ENCODE data around the gene STK26. TPM values are rescaled to one million over a fixed set of nuclear protein-coding genes. Genes with fewer than 3 reads are reported as not detected.
"Not testable (repeated sequence)": the region's sequence is repeated elsewhere in the genome, so short reads cannot be mapped to it uniquely, and the experiment has no call there.

Gene STK26
- total RNA-seq, 1 experiment from 2014 or later: 46.1 TPM

DNA sequence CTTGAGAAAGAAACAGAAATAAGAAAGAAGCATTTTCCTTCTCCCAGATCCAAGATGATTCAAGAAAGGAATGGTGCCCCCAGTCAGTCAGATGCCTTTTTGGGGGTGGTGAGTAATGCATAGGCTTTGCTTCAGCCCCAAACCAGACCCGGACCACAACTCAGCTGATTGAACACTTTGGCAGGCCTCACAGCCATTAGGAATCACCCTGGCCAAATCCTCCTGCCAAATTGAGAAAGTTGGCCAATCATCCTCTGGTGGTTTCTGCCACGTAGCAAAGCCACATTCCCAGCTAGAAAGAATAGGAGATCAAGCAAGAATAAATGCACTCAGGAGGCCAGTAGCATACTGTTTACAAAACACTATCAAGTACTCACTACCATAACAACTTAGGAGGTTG is 71.1 kb downstream of the STK26 start:
- DNase-seq (ENCODE audit: low read depth): no peak

DNA sequence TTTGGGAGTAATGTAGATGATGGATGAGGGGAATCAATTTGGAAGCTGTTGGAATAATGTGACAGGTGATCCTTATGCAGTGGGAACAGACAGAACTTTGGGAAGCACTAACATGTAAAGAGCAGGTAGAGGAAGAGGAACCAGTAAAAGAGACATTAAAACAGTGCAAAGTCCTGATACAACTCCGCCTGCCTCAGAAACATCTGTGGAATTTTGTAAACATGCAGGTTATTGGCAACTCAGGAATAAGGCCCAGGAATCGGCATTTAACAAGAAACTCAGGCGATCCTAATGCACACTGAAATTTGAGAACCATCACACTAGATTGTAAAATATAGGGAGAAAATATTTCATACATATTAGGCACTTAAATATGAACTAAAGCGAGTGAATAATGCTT is 75.6 kb downstream of the STK26 start:
- not testable (repeated sequence) for DNase-seq (ENCODE audit: low read depth)

DNA sequence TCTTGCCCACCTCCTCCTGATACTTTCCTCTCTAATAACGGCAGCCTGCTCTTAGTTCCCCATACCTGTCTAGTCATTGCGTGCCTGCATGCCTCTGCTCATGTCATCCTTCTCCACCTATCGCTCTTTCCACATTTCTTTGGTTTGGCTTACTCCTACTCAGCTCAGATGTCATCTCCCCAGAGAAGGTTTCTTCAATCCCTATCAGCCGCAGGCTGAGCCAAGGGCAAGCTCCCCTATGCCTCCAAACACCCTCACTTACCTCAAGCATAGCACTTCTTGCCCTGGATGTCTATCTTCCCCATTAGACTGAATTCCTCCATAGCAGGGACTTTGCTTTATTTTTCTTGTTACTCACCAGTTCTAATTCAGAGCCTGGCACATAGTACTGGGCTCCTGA is 78.1 kb downstream of the STK26 start:
- no peak for DNase-seq (ENCODE audit: low read depth)

DNA sequence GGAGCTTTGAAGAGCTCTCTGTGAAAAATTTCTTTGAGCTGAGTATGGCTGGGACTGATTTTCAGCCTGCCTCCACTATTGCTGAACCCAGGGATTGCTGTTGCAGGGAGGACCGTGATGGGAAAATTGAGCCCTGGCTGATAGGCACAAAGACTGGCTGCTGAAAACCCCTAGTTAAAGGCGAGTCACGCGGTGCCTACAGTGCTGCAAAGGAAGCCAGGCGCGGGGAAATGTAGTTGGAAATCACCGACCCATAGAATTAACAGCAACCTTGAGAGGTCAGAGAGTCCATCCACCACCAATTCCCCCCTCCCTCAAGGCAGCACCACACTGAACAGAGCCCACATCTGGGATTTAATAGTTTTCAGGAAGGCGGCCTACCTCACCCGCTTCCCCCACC is 78.7 kb downstream of the STK26 start:
- DNase-seq (ENCODE audit: low read depth): no peak

DNA sequence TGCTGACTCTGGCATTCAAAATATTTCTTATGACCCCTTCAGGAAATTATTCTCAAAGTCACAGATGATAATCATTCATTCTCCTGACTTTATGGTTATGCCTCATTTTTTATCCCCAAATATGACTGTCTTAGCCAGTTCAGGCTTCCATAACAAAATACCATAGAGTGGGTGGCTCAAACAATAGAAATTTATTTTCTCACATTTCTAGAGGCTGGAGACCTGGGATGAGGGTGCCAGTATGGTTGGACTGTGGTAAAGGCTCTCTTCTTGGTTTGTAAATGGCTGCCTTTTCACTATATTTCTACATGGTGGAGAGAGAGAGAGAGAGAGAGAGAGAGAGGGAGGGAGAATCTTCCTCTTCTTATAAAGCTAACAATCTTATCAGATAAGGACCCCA is 84.2 kb downstream of the STK26 start:
- DNase-seq (ENCODE audit: low read depth): no peak

DNA sequence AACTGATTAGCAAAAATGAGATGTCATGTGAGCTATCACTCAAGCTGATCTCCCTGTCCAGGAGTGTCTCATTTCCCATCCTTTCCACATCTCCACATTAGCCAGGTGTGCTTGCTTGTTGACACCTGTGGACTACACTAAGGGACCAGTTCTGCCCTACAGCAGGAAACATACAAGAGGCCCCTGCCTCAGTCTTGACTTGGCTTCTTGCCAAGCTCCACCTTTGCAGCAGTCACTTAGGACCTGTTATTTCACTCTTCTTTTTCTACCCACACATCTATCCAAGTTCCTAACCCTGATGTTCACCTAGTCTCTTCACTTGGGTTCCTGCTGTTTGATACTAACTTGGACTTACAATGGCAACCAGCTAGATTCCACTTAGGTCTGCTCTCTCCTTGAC is 91.5 kb downstream of the STK26 start:
- DNase-seq (ENCODE audit: low read depth): no peak

DNA sequence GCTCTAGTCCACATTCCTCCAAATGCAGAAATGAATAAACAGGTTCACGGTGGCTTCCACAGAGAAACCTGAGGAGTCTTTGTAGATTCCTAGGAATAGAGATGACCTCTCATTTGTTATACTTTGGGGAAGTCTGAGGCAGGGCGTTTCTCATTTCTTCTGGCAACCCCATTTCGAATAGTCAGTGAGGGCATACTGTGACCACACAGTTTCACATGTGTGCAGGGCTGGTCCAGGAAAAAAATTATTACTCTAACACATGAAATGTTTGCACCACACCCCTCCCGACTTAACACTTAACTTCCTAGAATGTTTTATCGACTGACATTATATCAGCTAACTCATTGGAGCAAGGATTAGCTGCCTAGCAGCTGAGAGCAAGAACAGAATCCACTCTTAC is 92.7 kb downstream of the STK26 start:
- DNase-seq (ENCODE audit: low read depth): no peak

DNA sequence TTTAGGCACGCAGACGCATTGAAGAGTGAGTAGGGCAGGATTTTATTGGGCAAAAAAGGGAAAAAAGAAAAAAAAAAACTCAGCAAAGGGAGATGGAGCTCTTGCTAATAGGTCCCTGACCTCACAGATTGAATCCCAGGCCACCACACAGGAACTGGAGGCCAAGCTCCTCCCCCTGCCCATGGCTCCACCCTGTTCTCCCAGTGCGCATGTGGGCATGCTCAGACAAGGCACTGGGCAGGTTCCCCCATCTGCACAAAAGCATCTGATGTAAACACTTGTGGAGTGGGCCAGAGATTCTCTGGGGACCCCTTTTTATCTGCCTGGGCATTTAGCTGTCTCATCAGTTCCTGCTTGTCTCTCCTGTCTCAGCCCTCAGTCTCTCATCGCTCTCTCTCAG is 95.3 kb downstream of the STK26 start:
- DNase-seq (ENCODE audit: low read depth): no peak

DNA sequence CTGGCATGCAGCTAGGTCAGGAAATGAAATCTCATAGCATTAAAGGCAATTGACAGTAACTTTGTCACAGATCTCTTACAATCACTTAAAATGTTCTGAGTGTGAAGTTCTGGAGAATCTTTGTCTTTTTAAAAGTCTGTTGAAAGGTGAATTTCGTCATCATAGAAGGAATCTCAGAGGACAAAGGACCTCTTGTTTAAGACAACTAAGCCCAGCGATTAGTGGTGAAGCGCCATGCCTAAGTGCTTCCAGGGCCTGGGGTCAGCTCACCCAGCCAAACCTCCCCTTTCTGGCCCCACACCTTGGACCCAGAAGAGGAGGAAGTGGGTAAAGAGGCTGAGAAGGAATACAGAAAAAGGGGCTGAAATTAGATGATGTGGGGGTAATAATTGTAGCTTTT is 96.2 kb downstream of the STK26 start:
- DNase-seq (ENCODE audit: low read depth): no peak

DNA sequence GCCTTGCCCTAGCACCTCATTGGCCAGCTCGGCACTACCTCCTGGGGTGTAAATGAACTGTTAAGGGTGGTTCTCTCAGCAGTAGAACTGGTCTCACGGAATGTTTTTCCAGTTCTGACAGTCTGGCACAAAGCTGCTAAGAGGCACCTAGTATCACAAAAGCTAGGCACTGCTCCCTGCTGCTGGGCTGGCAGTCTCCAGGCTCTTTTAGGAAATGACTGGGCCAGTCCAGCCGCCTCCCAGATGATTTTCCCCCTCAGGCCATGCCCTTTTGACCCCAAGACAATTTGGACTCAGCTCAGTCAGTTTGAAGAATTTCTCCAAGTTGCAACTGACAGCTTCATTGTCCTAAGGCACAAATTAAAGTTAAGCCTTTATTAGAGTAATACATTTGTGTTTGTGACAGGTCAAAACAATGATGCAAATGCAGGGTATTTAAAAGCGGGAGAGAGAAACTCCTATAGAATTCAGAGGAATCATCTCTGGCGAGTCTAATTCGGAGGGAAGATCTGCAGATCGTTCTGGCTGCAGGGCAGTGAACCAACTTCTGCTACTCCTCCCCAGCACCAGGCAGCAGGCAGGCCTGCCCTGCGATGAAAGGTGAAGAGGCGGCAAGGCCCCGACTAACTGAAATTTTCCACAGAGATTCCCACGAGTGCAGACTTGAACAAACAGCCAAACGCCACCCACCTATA is 96.9 kb downstream of the STK26 start:
- no peak for DNase-seq (ENCODE audit: low read depth)

DNA sequence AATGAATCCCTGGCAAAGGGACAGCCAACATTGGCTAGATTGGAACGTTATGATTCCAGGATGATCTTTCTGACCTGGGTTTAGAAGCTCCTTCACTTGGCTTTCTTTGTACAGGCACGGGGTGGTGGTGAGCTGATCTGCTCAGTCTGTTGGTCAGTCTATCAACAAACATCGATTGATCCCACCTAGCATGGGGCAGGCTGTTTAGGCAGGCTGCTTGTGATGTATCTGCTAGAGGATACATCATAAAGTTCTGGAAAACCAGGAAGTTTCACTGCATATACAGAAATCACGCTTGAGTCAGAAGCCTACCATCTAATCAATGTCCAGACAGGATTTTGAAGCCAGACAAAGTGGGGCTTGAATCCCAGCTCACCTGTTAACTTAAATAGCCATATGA is 97.8 kb downstream of the STK26 start:
- DNase-seq (ENCODE audit: low read depth): no peak

Other genes starting within 250 kb of the STK26 start
- not detected in 2 replicates for gene FRMD7, start 104.7 kb downstream of the STK26 start, total RNA-seq (2014; rRNA removed; shearing (Covaris generic))
- gene RAP2C, start 196.1 kb downstream of the STK26 start, total RNA-seq (2014; rRNA removed; shearing (Covaris generic)): 13.3 and 15.4 TPM in 2 replicates